Liver (tissue), 9 donors: Measurements from ENCODE around the gene BRINP3. TPM values are rescaled to one million over a fixed set of nuclear protein-coding genes. Genes with fewer than 3 reads are reported as not detected.

Experiments used
- DNase-seq: peaks from one replicate; pipeline ENCODE4 v3.0.0-alpha.2; 2017; ENCODE audit warnings: low spot score
- H3K27ac ChIP-seq, 2 donors: one replicate each; pipeline ENCODE4 v1.7.0; 2013; ENCODE audit warnings: inconsistent platforms in 2 of 2, low read length in 2 of 2, control low read depth in 1 of 2, low read depth in 1 of 2, mild to moderate bottlenecking in 1 of 2
- H3K27me3 ChIP-seq, 4 donors: one replicate each; pipeline versions ENCODE4 v1.6.1 to v1.7.0; 2013; ENCODE audit warnings: low read length in 3 of 4, inconsistent platforms in 1 of 4, mild to moderate bottlenecking in 1 of 4, moderate library complexity in 1 of 4; ENCODE audit not compliant: control insufficient read depth in 4 of 4, insufficient read depth in 4 of 4
- H3K36me3 ChIP-seq, 4 donors: one replicate each; pipeline versions ENCODE4 v1.6.1 to v1.7.0; 2013; ENCODE audit warnings: low read length in 3 of 4, mild to moderate bottlenecking in 3 of 4, low read depth in 1 of 4, moderate library complexity in 1 of 4; ENCODE audit not compliant: control insufficient read depth in 4 of 4, insufficient read depth in 3 of 4
- H3K4me1 ChIP-seq, 4 donors: one replicate each; pipeline versions ENCODE4 v1.6.1 to v1.7.0; 2013; ENCODE audit warnings: low read length in 3 of 4, mild to moderate bottlenecking in 3 of 4, moderate library complexity in 1 of 4; ENCODE audit not compliant: control insufficient read depth in 4 of 4, insufficient read depth in 4 of 4
- H3K4me3 ChIP-seq, 3 donors: one replicate each; pipeline versions ENCODE4 v1.6.1 to v1.7.0; 2013; ENCODE audit warnings: low read length in 3 of 3, control low read depth in 1 of 3, low read depth in 1 of 3, mild to moderate bottlenecking in 1 of 3
- H3K9ac ChIP-seq, 2 donors: one replicate each; pipeline ENCODE4 v1.7.0; 2013; ENCODE audit warnings: low read length in 2 of 2, mild to moderate bottlenecking in 2 of 2, moderate library complexity in 2 of 2, control low read depth in 1 of 2, low read depth in 1 of 2
- H3K9me3 ChIP-seq, 4 donors: one replicate each; pipeline versions ENCODE4 v1.6.1 to v1.7.0; 2013; ENCODE audit warnings: low read length in 3 of 4; ENCODE audit not compliant: control insufficient read depth in 4 of 4
- ATF3 ChIP-seq: IDR thresholded peaks from 2 replicates; pipeline ENCODE4 v1.6.1; 2016; ENCODE audit warnings: antibody characterized with exemption
- CTCF ChIP-seq: fragments of 150-350 bp; IDR thresholded peaks from 2 replicates; pipeline ENCODE4 v1.5.1; 2017; ENCODE audit warnings: improper control_type of control experiment, low read depth, low read length; ENCODE audit not compliant: missing input control
- EGR1 ChIP-seq, 2 donors: IDR thresholded peaks; 2 replicates each; pipeline ENCODE4 v1.6.1; 2016 to 2018; ENCODE audit warnings: antibody characterized with exemption in 2 of 2, low read depth in 2 of 2
- FOXA1 ChIP-seq: IDR thresholded peaks from 2 replicates; pipeline ENCODE4 v1.6.1; 2016; ENCODE audit warnings: antibody characterized with exemption
- FOXA2 ChIP-seq: IDR thresholded peaks from 2 replicates; pipeline ENCODE4 v1.6.1; 2016; ENCODE audit warnings: antibody characterized with exemption
- GABPA ChIP-seq, 2 donors: IDR thresholded peaks in 1 of 2; conservative IDR thresholded peaks in 1 of 2; 2 replicates each; pipeline ENCODE4 v1.6.1; 2016; ENCODE audit warnings: antibody characterized with exemption in 2 of 2, mild to moderate bottlenecking in 1 of 2, moderate library complexity in 1 of 2
- HNF4A ChIP-seq, 2 donors: conservative IDR thresholded peaks; 2 replicates each; pipeline ENCODE4 v1.6.1; 2016; ENCODE audit warnings: antibody characterized with exemption in 2 of 2, mild to moderate bottlenecking in 2 of 2
- HNF4G ChIP-seq: IDR thresholded peaks from 2 replicates; pipeline ENCODE4 v1.6.1; 2016; ENCODE audit warnings: antibody characterized with exemption
- JUND ChIP-seq, 2 donors: IDR thresholded peaks; 2 replicates each; pipeline ENCODE4 v1.6.1; 2016; ENCODE audit warnings: antibody characterized with exemption in 2 of 2
- MAX ChIP-seq: IDR thresholded peaks from 2 replicates; pipeline ENCODE4 v1.6.1; 2016; ENCODE audit warnings: antibody characterized with exemption
- NR2F2 ChIP-seq: IDR thresholded peaks from 2 replicates; pipeline ENCODE4 v1.6.1; 2016; ENCODE audit warnings: antibody characterized with exemption
- RAD21 ChIP-seq, 2 donors: IDR thresholded peaks; 2 replicates each; pipeline ENCODE4 v1.6.1; 2016; ENCODE audit warnings: antibody characterized with exemption in 2 of 2, mild to moderate bottlenecking in 2 of 2
- REST ChIP-seq: IDR thresholded peaks from 2 replicates; pipeline ENCODE4 v1.6.1; 2016; ENCODE audit warnings: antibody characterized with exemption, mild to moderate bottlenecking
- RXRA ChIP-seq, 2 donors: IDR thresholded peaks; 2 replicates each; pipeline ENCODE4 v1.6.1; 2017 to 2018; ENCODE audit warnings: antibody characterized with exemption in 2 of 2, mild to moderate bottlenecking in 1 of 2
- SP1 ChIP-seq: IDR thresholded peaks from 2 replicates; pipeline ENCODE4 v1.6.1; 2018; ENCODE audit warnings: antibody characterized with exemption, mild to moderate bottlenecking
- TAF1 ChIP-seq: conservative IDR thresholded peaks from 2 replicates; pipeline ENCODE4 v1.6.1; 2016; ENCODE audit warnings: antibody characterized with exemption, mild to moderate bottlenecking
- YY1 ChIP-seq: IDR thresholded peaks from 2 replicates; pipeline ENCODE4 v1.6.1; 2016; ENCODE audit warnings: antibody characterized with exemption, mild to moderate bottlenecking
- ZBTB33 ChIP-seq: IDR thresholded peaks from 2 replicates; pipeline ENCODE4 v1.6.1; 2016; ENCODE audit warnings: antibody characterized with exemption
- WGBS: extraction: QIAGEN DNeasy Blood & Tissue Kit; methylation state at CpG from one replicate; pipeline ENCODE4 v1.1.7; 2013; 5-methylcytosine and 5-hydroxymethylcytosine counted together
- polyA plus RNA-seq, 2 donors: library from polyadenylated mRNA; stranded (reverse) in 1 of 2; unstranded in 1 of 2; fragments of 200-250 nt in 1 of 2; fragments of >200 nt in 1 of 2; fragmentation: Nextera tagmentation in 1 of 2; extraction: Ambion mirVana in 1 of 2; gene quantifications; one replicate each; pipeline versions ENCODE4 v1.2.1 to v1.2.3, GENCODE V29; 2013 to 2015
- total RNA-seq, 2 donors: library from RNA; depleted of rRNA; stranded (reverse); fragments of >200 nt; gene quantifications; one replicate each; pipeline ENCODE4 v1.2.3, GENCODE V29; 2014
- donor health status: healthy.
- donor health status: healthy.
- donor health status: healthy.
- donor health status: healthy.
- donor health status: healthy.

The BRINP3 gene
- total and polyA plus RNA-seq, 4 donors, result 0.02 TPM; not detected in 3

- no peaks in the 10 kb centered on the region for H3K9me3 ChIP-seq
- no peak overlapping the region for H3K4me3 ChIP-seq
- no peaks in the 10 kb centered on the region for H3K4me1 ChIP-seq
- no peak overlapping the region for H3K27ac ChIP-seq
- H3K27me3 ChIP-seq, result no peaks in the 10 kb centered on the region
- H3K9ac ChIP-seq, result no peak overlapping the region
- no peaks in the 10 kb centered on the region for H3K36me3 ChIP-seq
- TF ChIP-seq HNF4A (conservative IDR thresholded peaks at IDR 0.05) (no peak), ZBTB33 (no peak), YY1 (no peak), FOXA2 (no peak), MAX (no peak), JUND (IDR thresholded peaks at IDR 0.05) (no peak), TAF1 (no peak), REST (no peak), HNF4G (no peak), NR2F2 (no peak), SP1 (no peak), EGR1 (IDR thresholded peaks at IDR 0.05; ENCODE audit: low read depth in 2 of 2) (no peak), GABPA (IDR thresholded peaks at IDR 0.05 in 1 of 2, conservative IDR thresholded peaks at IDR 0.05 in 1 of 2) (no peak), ATF3 (no peak), RAD21 (IDR thresholded peaks at IDR 0.05) (no peak), RXRA (IDR thresholded peaks at IDR 0.05) (no peak), FOXA1 (no peak)
- DNase-seq, result no peak
- 70% methylated on average over 2 of the region's 2 CpGs for WGBS
Measured at GRCh38 chr1:190377294-190377693, 100.4 kb downstream of the BRINP3 start.

GRCh38 chr1:190376044-190376443 is 101.6 kb downstream of the BRINP3 start:
- Histone ChIP-seq H3K4me1 (no peaks in the 10 kb centered on the region), H3K9ac (no peak overlapping the region), H3K4me3 (no peak overlapping the region), H3K36me3 (no peaks in the 10 kb centered on the region), H3K27me3 (no peaks in the 10 kb centered on the region), H3K9me3 (no peaks in the 10 kb centered on the region), H3K27ac (no peak overlapping the region)
- TF ChIP-seq ZBTB33, result no peak
- TF ChIP-seq HNF4A (conservative IDR thresholded peaks at IDR 0.05), result no peak
- TF ChIP-seq YY1, result no peak
- TF ChIP-seq FOXA1, result no peak
- TF ChIP-seq GABPA (IDR thresholded peaks at IDR 0.05 in 1 of 2, conservative IDR thresholded peaks at IDR 0.05 in 1 of 2), result no peak
- no peak for TF ChIP-seq CTCF
- TF ChIP-seq ATF3, result no peak
- no peak for TF ChIP-seq RXRA (IDR thresholded peaks at IDR 0.05)
- TF ChIP-seq EGR1 (IDR thresholded peaks at IDR 0.05; ENCODE audit: low read depth in 2 of 2), result no peak
- TF ChIP-seq HNF4G, result no peak
- TF ChIP-seq NR2F2, result no peak
- DNase-seq, result no peak
- 53% methylated on average over 1 of the region's 1 CpG for WGBS
